HK-2 (cell line): ENCODE data around the gene DENND5A.
"Not testable (repeated sequence)": the region's sequence is repeated elsewhere in the genome, so short reads cannot be mapped to it uniquely, and the experiment has no call there.

Experiments used
- DNase-seq: peaks from one replicate; pipeline ENCODE4 v3.0.0-alpha.2; 2018; ENCODE audit not compliant: unreplicated experiment

The DENND5A gene

DNA sequence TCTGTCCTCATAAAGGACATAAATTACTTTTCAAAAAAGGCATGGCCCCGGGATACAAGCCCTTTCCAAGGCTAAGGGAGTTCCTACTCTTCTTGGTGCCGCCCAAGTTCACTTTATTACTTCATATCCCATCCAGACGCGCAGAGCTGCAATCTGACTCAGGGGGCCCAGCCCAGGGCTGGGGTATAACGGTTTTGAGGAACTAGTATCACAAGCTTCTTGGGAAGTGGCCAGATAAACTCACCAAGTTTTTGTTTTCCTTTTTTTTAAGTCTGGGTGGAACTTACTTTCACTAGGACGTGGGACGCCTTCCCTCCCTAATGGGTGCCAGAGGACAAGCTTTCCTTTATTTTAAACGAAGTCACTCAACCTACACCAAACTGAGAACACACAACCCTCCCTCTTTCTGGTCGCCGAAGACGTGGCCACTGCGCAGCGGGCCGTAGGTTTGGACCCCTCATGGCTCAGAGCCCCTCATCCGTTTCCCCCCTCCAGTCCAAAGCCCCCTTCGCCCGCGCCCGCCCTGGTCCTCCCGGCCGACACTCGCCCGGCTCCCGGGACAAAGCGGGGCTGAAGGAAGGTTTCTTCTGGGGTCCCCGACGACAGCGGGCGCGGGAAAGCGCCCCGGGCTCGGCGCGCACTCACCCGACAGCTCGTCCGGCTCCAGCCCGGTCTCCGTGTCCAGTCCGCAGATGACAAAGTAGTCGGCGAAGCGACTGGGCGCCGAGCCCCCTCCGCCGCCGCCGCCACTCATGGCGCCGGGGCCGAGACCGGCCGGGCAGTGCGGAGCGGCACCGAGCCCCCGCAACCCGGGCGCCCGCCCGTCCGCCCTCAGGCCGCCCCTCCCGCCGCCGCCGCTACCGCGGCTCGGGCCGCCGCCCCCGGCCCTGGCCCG is 587 bp downstream of the DENND5A start:
- peak; percentile 53 for DNase-seq

DNA sequence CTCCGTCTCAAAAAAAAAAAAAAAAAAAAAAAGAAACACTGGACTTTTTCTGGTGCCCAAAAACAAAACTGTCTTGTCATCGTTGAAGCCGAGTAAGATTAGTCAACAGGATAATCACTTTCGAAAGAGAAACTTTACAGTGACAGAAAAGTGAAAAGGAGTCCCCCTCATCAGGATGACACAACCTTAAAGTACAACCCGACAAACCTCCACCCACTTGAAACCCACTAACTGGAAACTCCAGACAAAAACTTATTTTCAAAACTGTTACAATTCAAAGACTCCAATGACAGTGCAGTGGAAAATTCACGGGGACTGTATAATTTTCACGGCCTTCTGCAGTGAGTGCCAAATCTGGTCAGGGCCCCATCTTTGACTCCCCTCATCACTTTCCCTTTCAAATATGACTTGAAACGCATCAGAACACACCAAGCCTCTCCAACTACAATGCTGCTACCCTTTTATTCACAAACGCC is 1.3 kb downstream of the DENND5A start:
- DNase-seq, result no peak

DNA sequence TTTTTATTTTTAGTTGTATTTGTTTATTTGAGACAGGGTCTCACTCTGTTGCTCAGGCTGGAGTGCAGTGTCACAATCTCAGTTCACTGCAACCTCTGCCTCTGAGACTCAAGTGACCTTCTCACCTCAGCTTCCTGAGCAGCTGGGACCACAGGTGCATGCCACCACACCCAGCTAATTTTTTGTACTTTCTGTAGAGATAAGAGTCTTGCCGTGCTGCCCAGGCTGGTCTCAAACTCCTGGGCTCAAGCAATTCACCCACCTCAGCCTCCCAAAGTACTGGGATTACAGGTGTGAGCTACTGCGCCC is 4.4 kb downstream of the DENND5A start:
- not testable (repeated sequence) for DNase-seq

DNA sequence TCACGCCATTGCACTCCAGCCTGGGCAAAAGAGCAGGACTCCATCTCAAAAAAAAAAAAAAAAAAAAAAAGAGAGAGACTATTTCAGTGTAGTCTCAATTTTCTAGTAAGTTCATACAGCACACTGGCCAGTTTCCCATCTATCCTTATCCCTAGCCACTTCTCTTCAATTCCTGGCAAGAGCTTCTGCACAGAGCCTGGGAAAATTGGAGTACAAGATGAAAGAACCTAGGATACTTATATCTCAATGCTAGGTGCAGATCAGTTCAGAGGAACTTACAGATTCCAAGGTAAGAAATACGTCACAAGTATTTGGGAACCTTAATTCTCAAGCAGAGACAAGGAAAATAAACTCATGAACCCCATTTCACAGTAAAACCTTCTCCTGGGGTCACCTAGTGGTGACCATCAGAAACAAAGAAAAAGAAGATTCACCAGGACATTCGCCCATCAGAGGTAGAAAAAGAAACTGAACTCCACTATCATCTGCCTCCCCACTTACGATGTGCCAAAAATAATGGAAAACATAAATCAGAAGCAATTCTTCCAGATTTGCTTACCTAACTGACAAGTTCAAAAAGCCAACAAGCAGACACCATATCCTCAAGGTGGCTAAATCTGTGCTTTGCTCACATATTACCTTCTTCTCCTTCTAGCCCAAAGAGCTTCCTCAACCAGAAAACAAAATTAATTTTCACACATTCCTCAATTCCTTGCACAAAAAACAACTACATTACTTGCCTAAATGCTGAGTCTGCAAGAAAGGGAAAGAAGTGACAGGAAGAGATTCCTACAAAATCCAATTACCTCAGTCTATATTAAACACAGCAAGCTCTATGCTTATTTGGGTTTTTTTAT is 4.9 kb downstream of the DENND5A start:
- no peak for DNase-seq

DNA sequence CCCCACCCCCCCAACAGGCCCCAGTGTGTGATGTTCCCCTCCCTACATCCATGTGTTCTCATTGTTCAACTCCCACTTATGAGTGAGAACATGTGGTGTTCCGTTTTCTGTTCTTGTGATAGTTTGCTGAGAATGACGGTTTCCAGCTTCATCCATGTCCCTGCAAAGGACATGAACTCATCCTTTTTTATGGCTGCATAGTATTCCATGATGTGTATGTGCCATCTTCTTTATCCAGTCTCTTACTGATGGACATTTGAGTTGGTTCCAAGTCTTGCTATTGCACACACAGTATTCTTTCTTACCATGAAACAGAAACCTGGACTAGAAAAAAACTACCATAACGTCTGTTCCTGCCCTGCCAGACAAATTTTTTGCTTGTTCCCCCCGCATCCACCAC is 6.9 kb downstream of the DENND5A start:
- not testable (repeated sequence) for DNase-seq

DNA sequence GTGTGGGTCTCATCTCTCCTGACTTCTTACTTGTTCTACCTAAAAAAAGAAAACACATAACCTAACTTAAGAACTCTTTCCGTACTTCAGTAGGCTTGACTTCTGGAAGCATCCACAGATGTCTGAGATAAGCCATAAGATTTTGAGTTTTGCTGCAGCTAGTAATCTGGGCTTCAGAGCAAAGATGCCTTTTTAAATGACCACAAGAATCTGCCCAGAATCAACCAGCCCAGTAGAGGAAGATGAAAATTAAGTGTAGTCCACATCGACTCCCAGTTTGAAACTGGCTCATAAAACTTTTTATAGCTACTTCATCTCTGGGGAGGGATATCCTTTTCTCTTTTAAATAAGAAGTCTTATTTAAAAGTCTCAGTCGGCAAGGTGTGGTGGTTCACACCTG is 10.7 kb downstream of the DENND5A start:
- DNase-seq, result no peak

DNA sequence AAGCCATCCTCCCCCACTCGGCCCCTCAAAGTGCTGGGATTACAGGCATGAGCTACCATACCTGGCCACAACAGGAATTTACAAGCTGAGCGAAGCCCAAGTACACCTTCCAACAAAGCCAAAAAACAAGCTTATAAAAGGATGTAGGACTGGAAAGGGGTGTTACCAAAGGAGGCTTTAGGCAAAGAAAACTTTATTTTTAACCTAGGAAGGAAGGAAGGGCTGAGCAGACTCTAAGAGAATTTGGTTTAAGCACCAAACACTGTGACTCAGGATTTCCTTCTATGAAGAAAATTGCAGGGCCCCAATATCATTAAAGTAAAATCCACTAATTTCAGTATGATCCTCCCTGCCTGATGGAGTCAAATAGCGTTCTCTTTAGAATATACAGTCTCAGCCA is 12.1 kb downstream of the DENND5A start:
- no peak for DNase-seq

DNA sequence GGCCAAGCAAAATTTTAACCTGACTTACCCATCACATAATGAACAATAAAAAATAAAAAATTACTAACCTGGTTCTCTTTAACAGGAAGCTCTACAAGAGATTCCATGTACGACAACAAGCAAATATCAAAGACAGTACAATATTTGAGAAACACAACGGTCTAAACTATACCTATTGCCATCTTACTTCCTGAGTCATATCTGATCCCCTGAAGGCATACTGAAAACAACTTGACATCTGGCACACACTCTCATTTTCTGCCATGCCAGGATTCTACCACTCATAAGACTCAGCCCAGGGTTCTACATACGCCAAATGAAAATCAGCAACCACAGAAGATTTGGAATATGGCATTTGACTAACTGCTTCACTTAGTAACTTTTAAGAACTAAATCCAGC is 13.8 kb downstream of the DENND5A start:
- no peak for DNase-seq

DNA sequence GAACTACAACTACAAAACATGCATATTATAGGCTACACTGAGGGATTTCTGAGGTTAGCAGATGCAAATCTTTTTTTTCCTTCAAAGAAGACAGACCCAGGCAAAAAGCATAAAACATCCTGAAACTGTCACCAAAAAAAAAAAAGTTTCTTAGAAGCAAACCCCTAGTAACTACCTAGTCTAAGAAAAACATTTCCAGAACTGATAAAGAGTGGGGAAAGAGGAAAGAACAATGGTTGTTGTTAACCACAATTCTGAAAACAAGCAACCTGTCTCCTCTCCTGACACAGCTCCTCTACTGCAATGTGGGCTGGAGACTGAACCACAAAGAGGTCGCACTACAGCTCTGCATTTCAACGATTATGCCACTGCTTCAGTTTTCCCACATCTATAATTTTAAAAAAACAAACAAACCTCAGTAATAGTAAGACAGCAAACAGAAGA is 15.0 kb downstream of the DENND5A start:
- DNase-seq, result no peak

DNA sequence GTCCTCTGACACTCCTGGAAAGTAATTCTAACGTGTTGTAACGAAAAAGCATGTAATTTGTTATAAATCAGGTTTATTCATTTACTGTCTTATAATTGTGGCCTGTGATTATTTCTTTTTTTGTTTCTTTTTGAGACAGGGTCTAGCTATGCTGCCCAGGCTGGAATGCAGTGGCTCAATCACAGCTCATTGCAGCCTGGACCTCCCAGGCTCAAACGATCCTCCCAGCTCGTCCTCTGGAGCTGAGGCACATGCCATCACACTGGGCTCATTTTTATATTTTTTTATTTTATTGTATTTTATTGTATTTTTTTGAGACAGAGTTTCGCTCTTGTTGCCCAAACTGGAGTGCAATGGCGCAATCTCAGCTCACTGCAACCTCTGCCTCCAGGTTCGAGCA is 15.9 kb downstream of the DENND5A start:
- no peak for DNase-seq

DNA sequence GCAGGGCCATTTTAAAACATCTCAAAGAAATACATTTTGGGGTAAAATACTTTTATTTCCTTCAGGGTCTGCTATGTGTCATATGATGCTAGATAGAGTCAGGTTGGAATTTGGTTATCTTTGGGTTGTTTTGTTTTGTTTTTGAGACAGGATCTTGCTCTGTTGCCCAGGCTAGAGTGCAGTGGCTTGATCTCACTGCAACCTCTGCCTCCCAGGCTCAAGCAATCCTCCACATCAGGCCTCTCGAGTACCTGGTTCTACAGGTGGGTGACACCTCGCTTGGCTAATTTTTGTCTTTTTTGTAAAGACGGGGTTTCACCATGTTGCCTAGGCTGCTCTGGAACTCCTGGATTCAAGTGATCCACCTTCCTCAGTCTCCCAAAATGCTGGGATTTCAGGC is 17.3 kb downstream of the DENND5A start:
- no peak for DNase-seq

DNA sequence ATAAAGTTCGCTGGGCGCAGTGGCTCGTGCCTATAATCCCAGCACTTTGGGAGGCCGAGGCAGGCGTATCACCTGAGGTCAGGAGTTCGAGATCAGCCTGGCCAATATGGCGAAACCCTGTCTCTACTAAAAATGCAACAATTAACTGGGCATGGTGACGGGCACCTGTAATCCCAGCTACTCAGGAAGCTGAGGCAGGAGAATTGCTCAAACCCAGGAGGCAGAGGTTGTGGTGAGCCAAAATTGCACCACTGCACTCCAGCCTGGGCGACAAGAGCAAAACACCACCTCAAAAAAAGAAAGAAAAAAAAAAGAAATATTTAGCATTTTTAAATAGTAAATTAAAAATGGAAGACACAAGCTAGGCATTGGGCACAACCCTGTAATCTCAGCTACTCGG is 28.9 kb downstream of the DENND5A start:
- not testable (repeated sequence) for DNase-seq

DNA sequence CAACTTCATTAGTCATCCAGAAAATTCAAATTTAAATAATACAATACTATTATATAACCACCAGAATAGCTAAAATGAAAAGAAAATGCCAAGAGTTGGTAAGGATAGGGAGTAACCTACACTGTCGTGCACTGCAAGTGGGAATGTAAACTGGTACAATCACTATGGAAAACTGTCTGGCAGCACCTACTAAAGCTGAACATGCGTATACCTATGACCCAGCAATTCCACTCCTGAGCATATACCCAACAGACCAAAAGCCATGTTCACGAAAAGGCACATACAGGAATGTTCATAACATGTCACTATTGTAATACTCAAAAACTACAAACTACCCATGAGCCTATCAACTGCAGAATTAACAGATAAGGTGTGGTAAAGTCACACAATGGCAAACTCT is 32.7 kb downstream of the DENND5A start:
- no peak for DNase-seq

DNA sequence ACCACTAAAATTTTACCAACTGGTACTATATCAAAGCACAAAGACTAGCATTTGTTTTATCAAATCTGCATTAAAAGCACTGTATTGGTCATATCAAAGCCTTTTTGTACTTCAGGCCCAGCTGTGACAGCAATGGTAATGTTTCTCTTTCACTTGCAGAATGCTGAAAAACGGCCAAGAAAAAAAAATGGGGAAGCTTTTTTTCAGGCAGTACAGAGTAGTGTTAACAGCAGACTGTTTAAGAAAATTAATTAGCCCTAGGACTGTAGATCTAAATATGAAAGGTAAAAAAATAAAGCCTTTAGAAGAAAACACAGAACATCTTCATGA is 33.3 kb downstream of the DENND5A start:
- no peak for DNase-seq

DNA sequence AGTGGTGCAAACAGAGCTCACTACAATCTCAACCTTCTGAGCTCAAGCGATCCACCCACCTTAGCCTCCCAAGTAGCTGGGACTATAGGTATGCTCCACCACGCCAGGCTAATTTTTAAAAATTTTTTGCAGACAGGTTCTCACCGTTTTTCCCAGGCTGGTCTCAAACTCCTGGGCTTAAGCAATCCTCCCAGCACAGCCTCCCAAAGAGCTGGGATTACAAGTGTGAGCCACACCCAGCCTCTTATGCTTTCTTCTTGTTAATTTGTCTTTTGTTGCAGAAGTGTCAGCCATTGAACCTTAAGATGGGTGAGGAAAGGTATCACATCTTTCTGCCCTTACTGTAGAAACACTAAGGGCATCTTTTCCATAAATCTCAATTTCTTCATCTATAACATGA is 34.9 kb downstream of the DENND5A start:
- no peak for DNase-seq

DNA sequence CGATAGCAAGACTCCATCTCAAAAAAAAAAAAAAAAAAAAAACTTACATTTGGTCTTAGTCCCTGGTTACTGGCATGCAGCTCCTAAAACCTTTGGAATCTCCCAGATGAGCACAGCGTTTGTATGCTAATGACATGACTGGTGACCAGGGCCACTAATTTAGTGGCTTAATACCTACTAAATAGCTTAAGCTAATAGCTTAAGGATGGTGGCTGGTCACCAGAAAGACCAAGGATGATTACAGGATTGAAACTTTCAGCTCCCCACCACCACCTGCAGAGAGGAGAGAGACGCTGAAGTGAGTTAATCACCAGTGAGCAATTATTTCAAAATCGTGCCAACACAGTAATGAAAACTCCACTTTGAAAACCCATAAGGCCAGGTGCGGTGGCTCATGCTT is 37.1 kb downstream of the DENND5A start:
- DNase-seq, result no peak

DNA sequence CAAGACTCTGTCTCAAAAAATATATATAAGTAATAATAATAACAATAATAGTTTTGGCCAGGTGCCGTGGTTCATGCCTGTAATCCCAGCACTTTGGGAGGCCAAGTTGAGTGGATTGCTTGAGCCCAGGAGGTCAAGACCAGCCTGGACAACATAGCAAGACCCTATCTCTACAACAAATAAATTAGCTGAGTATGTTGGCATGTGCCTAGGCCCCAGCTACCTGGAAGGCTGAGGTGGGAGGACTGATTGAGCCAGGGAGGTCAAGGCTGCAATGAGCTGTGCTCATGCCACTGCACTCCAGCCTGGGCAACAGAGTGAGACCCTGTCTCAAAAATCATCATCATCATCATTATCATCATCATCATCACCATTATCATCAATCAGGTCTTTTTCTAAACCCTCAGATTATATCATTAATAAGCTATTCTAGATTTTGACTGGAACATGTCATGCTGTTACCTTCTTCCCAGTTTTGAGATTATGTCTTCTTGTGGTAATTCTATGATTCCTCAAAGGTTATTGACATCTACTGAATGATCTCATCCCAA is 39.3 kb downstream of the DENND5A start:
- DNase-seq, result no peak

DNA sequence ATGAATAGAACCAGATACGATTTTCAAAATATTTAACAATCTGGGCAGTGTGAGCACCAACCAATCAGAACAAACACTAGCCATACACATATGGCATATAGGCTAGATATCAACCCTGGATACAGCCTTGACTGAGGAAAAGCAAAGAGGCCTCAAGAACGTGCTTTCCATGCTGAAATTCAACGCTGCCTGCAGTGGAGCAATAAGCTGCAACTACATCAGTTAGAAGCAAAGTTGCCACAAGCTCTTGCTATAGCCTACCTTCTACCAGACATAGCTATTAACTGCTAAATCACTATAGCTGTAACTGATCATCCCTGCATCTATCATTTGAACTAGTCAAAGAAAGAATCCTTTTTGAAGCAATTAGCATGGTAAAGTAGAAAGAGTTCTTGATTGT is 42.5 kb downstream of the DENND5A start:
- no peak for DNase-seq

DNA sequence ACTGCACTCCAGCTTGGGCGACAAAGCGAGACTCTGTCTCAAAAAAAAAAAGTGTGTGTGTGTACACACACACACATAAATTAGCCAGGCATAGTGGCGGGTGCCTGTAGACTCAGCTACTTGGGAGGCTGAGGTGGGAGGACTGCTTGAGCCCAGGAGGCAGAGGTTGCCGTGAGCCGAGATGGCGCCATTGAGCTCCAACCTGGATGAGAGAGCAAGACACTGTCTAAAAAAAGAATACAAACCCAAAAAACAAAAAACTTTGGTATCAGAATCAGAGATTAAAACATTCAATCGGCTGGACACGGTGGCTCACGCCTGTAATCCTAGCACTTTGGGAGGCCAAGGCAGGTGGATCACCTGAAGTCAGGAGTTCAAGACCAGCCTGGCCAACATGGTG is 44.3 kb downstream of the DENND5A start:
- not testable (repeated sequence) for DNase-seq

DNA sequence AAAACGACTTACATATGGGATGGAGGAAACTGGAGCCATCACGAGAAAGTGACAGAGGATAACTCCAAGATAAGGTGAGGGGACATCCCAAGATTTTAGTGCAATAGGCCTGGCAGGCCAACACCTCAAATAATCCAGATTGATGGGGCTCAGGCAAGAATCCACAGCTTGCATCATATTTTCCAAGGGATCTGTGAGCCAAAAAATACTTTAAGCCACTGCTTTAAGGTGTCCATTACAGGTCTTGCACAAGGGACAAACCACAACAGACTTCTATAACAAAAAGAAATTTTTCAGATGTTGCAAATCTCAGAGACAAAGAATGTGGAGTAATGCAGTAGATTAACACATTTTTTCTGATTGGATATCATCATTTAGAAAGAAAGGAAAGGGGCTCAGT is 45.6 kb downstream of the DENND5A start:
- DNase-seq, result no peak

DNA sequence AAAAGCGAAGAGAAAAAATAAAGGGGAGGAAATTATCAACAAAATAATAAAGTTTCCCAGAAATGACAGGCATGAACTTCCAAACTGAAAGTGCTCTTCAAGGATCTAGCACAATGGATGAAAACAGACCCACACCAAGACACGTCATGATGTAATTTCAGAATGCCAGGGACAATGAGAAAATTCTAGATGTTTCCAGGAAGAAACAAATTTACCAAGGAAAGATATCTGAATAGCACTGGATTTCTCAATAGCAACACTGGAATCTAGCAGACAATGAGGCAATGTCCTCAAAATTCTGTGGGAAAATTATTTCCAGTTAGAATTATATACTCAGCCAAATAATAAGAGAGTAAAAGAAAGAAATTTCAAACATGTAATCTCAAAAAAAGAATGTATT is 46.0 kb downstream of the DENND5A start:
- no peak for DNase-seq

DNA sequence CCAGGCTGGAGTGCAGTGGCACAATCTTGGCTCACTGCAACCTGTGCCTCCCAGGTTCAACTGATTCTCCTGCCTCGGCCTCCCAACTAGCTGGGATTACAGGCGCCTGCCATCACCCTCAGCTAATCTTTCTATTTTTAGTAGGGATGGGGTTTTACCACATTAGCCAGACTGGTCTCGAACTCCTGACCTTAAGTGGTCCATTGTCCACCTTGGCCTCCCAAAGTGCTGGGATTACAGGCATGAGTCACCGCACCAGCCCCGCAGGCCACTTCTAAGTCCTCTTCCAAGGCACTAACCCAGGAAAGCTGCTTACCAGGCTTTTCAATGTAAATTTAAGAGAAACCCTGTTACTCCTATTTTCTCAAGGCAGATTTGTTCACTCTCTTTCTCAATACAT is 50.4 kb downstream of the DENND5A start:
- no peak for DNase-seq

DNA sequence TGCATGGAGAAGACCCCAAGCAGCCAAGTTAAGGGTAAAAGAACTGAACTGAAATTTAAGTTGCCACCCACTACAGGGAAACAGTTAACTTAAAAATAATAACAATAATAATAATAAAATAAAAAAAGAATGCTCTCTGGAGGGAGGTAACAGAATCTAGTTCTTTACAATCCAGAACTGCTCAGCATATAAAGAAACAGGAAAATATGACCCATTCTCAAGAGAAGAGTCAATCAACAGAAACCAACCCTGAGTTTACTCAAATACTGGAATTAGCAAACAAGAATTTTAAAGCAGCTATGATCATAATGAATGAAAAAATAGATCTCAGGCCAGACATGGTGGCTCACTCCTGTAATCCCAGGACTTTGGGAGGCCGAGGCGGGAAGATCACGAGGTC is 53.8 kb downstream of the DENND5A start:
- DNase-seq, result no peak
